IMR-90 (cell line): Measurements from ENCODE around the gene GZMA. TPM values are rescaled to one million over a fixed set of nuclear protein-coding genes. Genes with fewer than 3 reads are reported as not detected.

Source experiments
- ATAC-seq: fragments of 200-7000 bp; cut with Tn5 transposase; 2 replicates; pipeline ENCODE4 v1.9.1; 2020; ENCODE audit warnings: low read depth, mild to moderate bottlenecking, moderate library complexity
- BruUV-seq: library from RNA; stranded (reverse); fragments of 400-500 nt; replicated peaks from 2 replicates; lab custom pipeline; 2021; lab: Mats Ljungman, UMichigan
- CTCF ChIA-PET: fragments of 300-600 bp; formaldehyde crosslinking; extraction: SDS; loops from one replicate; lab custom pipeline; 2021; ENCODE audit warnings: antibody characterized with exemption; lab: Yijun Ruan, JAX
- POLR2A ChIA-PET: fragments of 300-600 bp; sonication (Branson Sonifier 250); formaldehyde crosslinking; loops from one replicate; lab custom pipeline; 2022; ENCODE audit warnings: antibody characterized with exemption; ENCODE audit not compliant: unreplicated experiment; lab: Charles Lee
- DNase-seq: peaks from one replicate; pipeline ENCODE4 v3.0.0; 2013
- H2AFZ ChIP-seq: replicated peaks from 2 replicates; pipeline ENCODE3; 2013; ENCODE audit warnings: low read length, mild to moderate bottlenecking; ENCODE audit not compliant: poor library complexity
- H2AK5ac ChIP-seq: 2 replicates; pipeline ENCODE4 v1.6.1; 2013; ENCODE audit warnings: low read depth, low read length, inconsistent platforms
- H2AK9ac ChIP-seq: replicated peaks from 2 replicates; pipeline ENCODE3; 2013; ENCODE audit warnings: mild to moderate bottlenecking, low read depth, low read length, moderate library complexity; ENCODE audit not compliant: poor library complexity
- H2BK120ac ChIP-seq: 2 replicates; pipeline ENCODE4 v1.6.1; 2013; ENCODE audit warnings: low read depth, low read length, inconsistent platforms
- H2BK15ac ChIP-seq: 3 replicates; pipeline ENCODE4 v1.6.1; 2013; ENCODE audit warnings: low read depth, low read length, inconsistent platforms
- H2BK20ac ChIP-seq: 2 replicates; pipeline ENCODE4 v1.6.1; 2013; ENCODE audit warnings: low read depth, mild to moderate bottlenecking, inconsistent platforms, low read length, moderate library complexity
- H2BK5ac ChIP-seq: 2 replicates; pipeline ENCODE4 v1.6.1; 2013; ENCODE audit warnings: mild to moderate bottlenecking, low read depth, low read length, inconsistent platforms; ENCODE audit not compliant: poor library complexity, severe bottlenecking
- H3K14ac ChIP-seq: replicated peaks from 2 replicates; pipeline ENCODE4 v1.6.1; 2013; ENCODE audit warnings: low read depth, low read length, inconsistent platforms
- H3K18ac ChIP-seq: 2 replicates; pipeline ENCODE4 v1.6.1; 2013; ENCODE audit warnings: low read depth, low read length, control low read depth
- H3K23ac ChIP-seq: 2 replicates; pipeline ENCODE4 v1.6.1; 2013; ENCODE audit warnings: low read depth, low read length, inconsistent platforms
- H3K27ac ChIP-seq: 2 replicates; pipeline ENCODE4 v1.5.1; 2013; ENCODE audit warnings: mild to moderate bottlenecking, control low read depth, low read length; ENCODE audit not compliant: insufficient read depth
- H3K27me3 ChIP-seq: 2 replicates; pipeline ENCODE4 v1.6.1; 2013; ENCODE audit warnings: low read length; ENCODE audit not compliant: control insufficient read depth, insufficient read depth
- H3K36me3 ChIP-seq: 2 replicates; pipeline ENCODE4 v1.6.1; 2013; ENCODE audit warnings: low read length, mixed read lengths; ENCODE audit not compliant: control insufficient read depth, insufficient read depth
- H3K4ac ChIP-seq: 2 replicates; pipeline ENCODE4 v1.6.1; 2013; ENCODE audit warnings: low read depth, low read length, inconsistent platforms
- H3K4me1 ChIP-seq: 2 replicates; pipeline ENCODE4 v1.6.1; 2013; ENCODE audit warnings: low read length, mixed read lengths; ENCODE audit not compliant: control insufficient read depth, insufficient read depth
- H3K4me2 ChIP-seq: 2 replicates; pipeline ENCODE4 v1.6.1; 2013; ENCODE audit warnings: low read depth, mild to moderate bottlenecking, control low read depth, low read length, moderate library complexity
- H3K4me3 ChIP-seq: 2 replicates; pipeline ENCODE4 v1.5.1; 2013; ENCODE audit warnings: low read depth, mild to moderate bottlenecking, control low read depth, low read length, moderate library complexity; ENCODE audit not compliant: insufficient read depth
- H3K56ac ChIP-seq: 2 replicates; pipeline ENCODE4 v1.6.1; 2013; ENCODE audit warnings: low read length, inconsistent platforms; ENCODE audit not compliant: insufficient read depth; ENCODE audit errors: extremely low read depth
- H3K79me1 ChIP-seq, 2 experiments: 2 replicates each; pipeline ENCODE4 v1.6.1; 2013; ENCODE audit warnings: low read length in 2 of 2, inconsistent platforms in 1 of 2, low read depth in 1 of 2
- H3K9ac ChIP-seq: 2 replicates; pipeline ENCODE4 v1.6.1; 2013; ENCODE audit warnings: low read depth, low read length, control low read depth
- H3K9me1 ChIP-seq: 2 replicates; pipeline ENCODE4 v1.6.1; 2013; ENCODE audit warnings: low read length, inconsistent platforms; ENCODE audit not compliant: insufficient read depth
- H3K9me3 ChIP-seq: 2 replicates; pipeline ENCODE4 v1.6.1; 2013; ENCODE audit warnings: low read length; ENCODE audit not compliant: control insufficient read depth, insufficient read depth
- H4K20me1 ChIP-seq: 2 replicates; pipeline ENCODE4 v1.6.1; 2013; ENCODE audit warnings: low read length, inconsistent platforms; ENCODE audit not compliant: insufficient read depth
- H4K5ac ChIP-seq: 2 replicates; pipeline ENCODE4 v1.6.1; 2013; ENCODE audit warnings: mild to moderate bottlenecking, low read depth, low read length, control low read depth
- H4K8ac ChIP-seq, 2 experiments: 2 replicates each; pipeline ENCODE4 v1.6.1; 2013; ENCODE audit warnings: low read depth in 2 of 2, low read length in 2 of 2, control low read depth in 1 of 2, inconsistent platforms in 1 of 2
- H4K91ac ChIP-seq: 2 replicates; pipeline ENCODE4 v1.6.1; 2013; ENCODE audit warnings: low read depth, low read length, inconsistent platforms; ENCODE audit not compliant: insufficient read depth
- ELK1 ChIP-seq: fragments of 150-350 bp; IDR thresholded peaks from 2 replicates; pipeline ENCODE4 v1.6.1; 2016; ENCODE audit warnings: low read depth, mild to moderate bottlenecking, low read length, moderate library complexity, borderline replicate concordance
- NFE2L2 ChIP-seq: fragments of 150-350 bp; IDR thresholded peaks from 2 replicates; pipeline ENCODE4 v1.6.1; 2016; ENCODE audit warnings: low read depth, mild to moderate bottlenecking, low read length
- RCOR1 ChIP-seq: IDR thresholded peaks from 2 replicates; pipeline ENCODE4 v1.6.1; 2012; ENCODE audit warnings: mild to moderate bottlenecking, low read length, improper control_type of control experiment; ENCODE audit not compliant: insufficient replicate concordance
- SMC3 ChIP-seq: fragments of 150-350 bp; IDR thresholded peaks from 2 replicates; pipeline ENCODE4 v1.6.1; 2016; ENCODE audit warnings: low read depth, mild to moderate bottlenecking, antibody characterized with exemption, low read length, moderate library complexity
- WGBS, 2 experiments: methylation state at CpG; one replicate each; pipeline versions ENCODE4 v1.1.5 to v1.1.7; 2013; ENCODE audit warnings: missing lambda C conversion rate in 2 of 2; ENCODE audit not compliant: insufficient read length in 1 of 2; ENCODE audit errors: extremely low coverage in 2 of 2; 5-methylcytosine and 5-hydroxymethylcytosine counted together
- dilution Hi-C: fragments of 300-500 bp; cut with HindIII; formaldehyde crosslinking; loops from one replicate; pipeline ENCODE4 v1.14.3; 2018; ENCODE audit warnings: low sequenced_read_pairs; ENCODE audit not compliant: unreplicated experiment
- in situ Hi-C: fragments of 300-500 bp; cut with MboI; formaldehyde crosslinking; loops from 3 replicates; pipeline ENCODE4 v1.14.3; 2019; ENCODE audit warnings: low sequenced_read_pairs, inconsistent platforms, mixed read lengths
- intact Hi-C: fragments of 100-400 bp; cut with micrococcal nuclease; formaldehyde crosslinking; loops from 2 replicates; pipeline ENCODE4 v1.10.0; 2022
- polyA plus RNA-seq, 3 experiments: library from polyadenylated mRNA; depleted of rRNA; stranded (reverse); fragments of >200 nt; gene quantifications; 2 replicates each; pipeline ENCODE4 v1.2.3, GENCODE V29; 2012; ENCODE audit warnings: low replicate concordance in 1 of 3
- total RNA-seq: library from RNA; depleted of rRNA; stranded (reverse); fragments of >200 nt; gene quantifications from 2 replicates; pipeline ENCODE4 v1.2.3, GENCODE V29; 2012

The GZMA gene
- total and polyA plus RNA-seq, 2 of the 4 experiments (the other 2 are of a cell fraction), result not detected

DNA sequence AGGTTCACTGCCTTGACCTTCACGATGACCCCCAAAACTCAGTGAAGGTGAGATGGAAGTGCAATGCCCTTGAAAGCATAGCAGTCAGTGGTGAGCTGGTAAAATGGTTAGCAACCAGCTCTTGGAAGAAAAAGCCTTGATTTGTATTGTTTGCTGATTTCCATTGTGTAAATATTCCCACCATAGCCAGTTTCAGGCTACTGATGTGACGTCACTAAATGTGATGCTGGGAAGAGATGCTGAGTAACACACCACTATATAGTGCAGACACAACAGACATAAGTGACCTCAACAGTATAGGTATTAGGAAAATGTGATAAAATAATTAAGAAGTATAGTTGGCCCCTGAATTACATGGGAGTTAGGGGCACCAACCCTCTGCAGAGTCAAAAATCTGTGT, 47.3 kb upstream of the GZMA start:
- H3K9me3 ChIP-seq, result peaks cover 10% of the 10 kb centered on the region
- CTCF ChIA-PET, result no interaction called here
- no peak overlapping the region for H3K4ac ChIP-seq
- no peak overlapping the region for H2BK120ac ChIP-seq
- no peaks in the 10 kb centered on the region for H3K36me3 ChIP-seq
- H4K5ac ChIP-seq, result no peak overlapping the region
- no peak overlapping the region for H3K56ac ChIP-seq
- no peak overlapping the region for H3K27ac ChIP-seq
- intact Hi-C loops, result no loop called here
- H3K9me1 ChIP-seq, result no peaks in the 10 kb centered on the region
- no peak overlapping the region for H2BK5ac ChIP-seq
- H4K8ac ChIP-seq, result no peak overlapping the region
- H2BK20ac ChIP-seq, result no peak overlapping the region
- ATAC-seq, result no peak
- H2AK5ac ChIP-seq, result no peak overlapping the region
- no peak overlapping the region for H2BK15ac ChIP-seq
- no peak overlapping the region for H3K23ac ChIP-seq
- H3K79me1 ChIP-seq, result no peaks in the 10 kb centered on the region
- H3K18ac ChIP-seq, result no peak overlapping the region
- H2AFZ ChIP-seq, result no peak overlapping the region
- WGBS, 2 experiments, result 80% methylated on average over 1 of the region's 2 CpGs; no CpG with 5 or more reads in 1 of the 2 experiments
- H3K14ac ChIP-seq, result no peak overlapping the region
- TF ChIP-seq RCOR1 (no peak), SMC3 (no peak), NFE2L2 (no peak), ELK1 (no peak)
- no peak overlapping the region for H3K4me2 ChIP-seq
- dilution Hi-C loops, result no loop called here
- no TSS peak for BruUV-seq
- no peak overlapping the region for H4K91ac ChIP-seq
- peaks cover 5% of the 10 kb centered on the region for H3K27me3 ChIP-seq
- no peak overlapping the region for H3K9ac ChIP-seq
- no peaks in the 10 kb centered on the region for H4K20me1 ChIP-seq
- DNase-seq, result no peak
- in situ Hi-C loops, result no loop called here
- H3K4me1 ChIP-seq, result no peaks in the 10 kb centered on the region
- H3K4me3 ChIP-seq, result no peak overlapping the region
- no peak overlapping the region for H2AK9ac ChIP-seq
- POLR2A ChIA-PET, result no interaction called here
